ENCODE measurements around the gene LRRC51.

GRCh38 chr11:72039031-72039855, 41.4 kb upstream of the LRRC51 start:
- TF ChIP-seq CTCF (conservative IDR thresholded peaks at IDR 0.05) (no peak), EZH2 (IDR thresholded peaks at IDR 0.05; ENCODE audit: low read depth) (no peak)

Data from PC-9 (cell line).